Measurements from ENCODE around the gene NR1I3.

DNA sequence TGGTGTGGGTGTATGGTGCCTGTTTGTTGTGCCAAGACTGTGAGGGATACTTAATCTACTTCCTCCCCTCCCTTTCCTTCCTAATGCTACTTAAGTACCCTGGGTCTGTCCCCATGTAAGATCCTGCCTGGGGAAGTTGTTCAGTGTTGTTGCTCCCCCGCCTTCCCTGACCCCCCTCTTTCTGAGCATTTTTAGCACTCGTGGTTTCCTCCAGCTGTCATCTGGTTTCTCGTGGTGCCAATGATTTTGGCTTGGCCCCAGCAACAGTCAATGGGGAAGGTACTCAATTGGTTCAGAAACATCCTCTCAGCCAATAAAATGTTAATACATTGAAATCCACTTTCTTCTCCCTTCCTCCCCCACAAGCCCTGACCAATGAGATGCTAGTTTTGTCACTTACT lies 52.7 kb downstream of the NR1I3 start:
- TF ChIP-seq CTCF (IDR thresholded peaks at IDR 0.05) (no peak), EP300 (IDR thresholded peaks at IDR 0.05) (no peak)

All from ovary (tissue), 3 donors.